NCI-H128 (cell line): ENCODE data around the gene DCP1B.

Experiments used
- DNase-seq: peaks from one replicate; lab custom pipeline; 2025; ENCODE audit not compliant: unreplicated experiment; lab: John Stamatoyannopoulos, UW

Gene DCP1B

DNA sequence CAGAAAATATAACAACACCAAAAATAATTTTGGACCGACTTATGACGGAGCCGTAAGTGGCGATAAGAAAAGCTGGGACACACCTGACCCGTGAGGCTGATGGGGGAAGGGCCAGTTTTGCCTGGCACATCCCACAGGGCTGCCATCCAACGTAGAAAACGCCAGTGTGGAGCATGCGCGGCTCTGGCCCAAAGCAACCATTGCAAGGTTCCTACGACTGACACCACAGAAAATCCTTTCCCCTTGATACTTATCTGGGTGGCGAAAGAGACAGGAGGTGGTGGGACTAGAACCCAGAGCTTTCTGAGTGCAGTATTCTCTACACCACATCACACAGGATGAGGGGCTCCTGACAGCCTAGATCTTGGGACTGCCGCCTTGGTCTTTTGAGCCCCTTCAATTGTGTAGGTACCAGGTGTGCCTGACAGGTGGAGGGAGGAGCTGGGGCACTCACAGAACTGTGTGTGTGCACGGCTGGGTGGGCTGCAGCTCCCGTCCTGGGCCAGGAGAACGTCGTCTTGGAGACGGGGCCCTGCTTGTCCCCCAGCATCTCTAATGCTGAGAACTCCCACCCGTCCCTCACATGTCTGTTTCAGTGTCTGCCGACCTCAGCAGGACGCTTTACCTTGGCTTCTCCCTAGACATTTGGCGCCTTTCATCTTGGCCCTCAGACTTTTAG is 68.4 kb downstream of the DCP1B start:
- no peak for DNase-seq

DNA sequence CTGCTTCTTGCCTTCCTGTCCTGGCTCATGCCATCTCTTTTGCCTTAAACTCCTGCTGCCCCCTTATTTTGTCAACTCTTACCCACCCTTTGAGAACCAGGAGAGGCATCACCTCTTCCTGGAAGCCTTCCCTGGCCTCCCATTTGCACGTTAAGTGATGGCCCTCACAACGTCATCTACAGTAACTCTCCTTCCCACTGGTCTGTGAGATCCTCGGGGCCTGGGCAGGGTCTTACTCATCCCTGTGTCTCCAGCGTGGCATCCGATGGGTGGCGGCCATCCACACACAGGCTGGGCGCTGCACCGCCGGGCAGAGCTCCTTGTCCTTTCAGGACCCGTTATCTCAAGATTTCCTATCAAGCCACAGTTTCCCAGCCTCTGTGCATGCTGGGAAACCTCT is 69.0 kb downstream of the DCP1B start:
- DNase-seq: no peak

DNA sequence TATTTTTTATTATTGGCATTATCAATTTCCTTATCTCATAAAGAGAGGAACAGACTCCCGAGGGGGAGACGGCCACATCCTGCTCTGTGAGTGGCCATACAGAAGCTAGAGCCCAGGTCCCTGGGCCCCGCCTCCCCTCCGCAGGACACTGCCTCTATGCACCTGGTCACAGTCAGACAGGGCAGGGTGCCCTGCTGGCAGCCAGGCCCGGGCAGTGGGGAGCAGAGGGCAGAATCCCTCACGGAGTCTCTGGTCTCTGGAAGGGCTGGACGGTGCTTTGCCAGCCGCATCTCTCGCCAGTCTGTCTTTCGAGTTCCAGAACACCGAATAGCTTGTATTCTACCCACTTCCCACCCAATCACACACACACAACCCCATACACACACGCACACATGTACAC is 69.4 kb downstream of the DCP1B start:
- DNase-seq: no peak

DNA sequence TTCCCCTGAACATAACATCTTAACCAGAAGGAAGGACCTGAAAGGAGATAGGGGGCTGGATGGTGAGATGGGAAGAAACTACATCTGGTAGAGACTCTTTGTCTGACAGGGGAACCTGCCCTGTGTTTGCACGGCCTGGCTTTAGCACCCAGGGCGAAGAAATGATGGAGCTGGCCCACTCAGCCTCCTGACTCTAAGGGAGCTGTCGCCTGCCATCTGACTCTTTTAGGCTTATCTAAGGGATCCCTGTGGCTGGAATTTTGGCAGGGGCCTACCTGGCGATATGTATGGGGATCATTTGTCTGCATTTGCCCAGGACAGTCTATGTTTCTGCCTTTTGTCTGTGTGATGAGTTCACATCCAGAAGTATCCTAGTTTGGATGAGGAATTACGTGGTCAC is 70.2 kb downstream of the DCP1B start:
- no peak for DNase-seq

DNA sequence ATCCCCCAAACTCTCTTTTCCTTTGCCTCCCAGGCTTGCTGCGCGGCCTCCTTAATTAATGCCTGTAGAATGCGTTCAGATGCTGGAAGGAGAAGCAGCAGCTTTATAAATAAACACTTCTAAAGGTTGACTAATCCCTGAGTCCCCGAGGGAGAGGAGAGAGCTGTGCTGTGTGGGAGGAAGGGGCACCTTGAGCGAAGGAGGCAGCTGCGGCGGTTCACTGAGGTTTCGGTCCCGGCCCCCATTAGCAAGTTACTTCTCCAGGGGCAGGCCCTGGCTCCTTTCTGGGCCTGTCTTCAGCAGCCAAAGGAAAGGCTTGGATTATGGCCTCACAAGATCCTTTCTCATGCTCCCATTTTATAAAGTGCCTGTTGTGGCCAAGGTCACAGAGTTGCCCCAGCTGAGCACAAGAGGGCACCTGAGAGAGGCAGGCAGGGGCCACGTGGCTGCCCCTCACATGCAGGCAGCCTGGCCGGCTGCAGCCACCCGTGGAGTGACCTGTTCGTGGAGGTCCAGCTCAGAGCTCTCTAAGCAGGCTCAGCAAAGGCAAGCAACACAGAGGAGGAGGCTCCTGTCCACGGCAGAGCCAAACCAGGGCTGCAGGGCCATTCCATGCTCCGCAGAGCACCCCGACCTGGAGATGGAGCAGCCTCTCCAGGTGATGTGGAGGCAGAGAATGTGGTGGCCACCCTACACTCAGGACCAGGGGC is 70.8 kb downstream of the DCP1B start:
- no peak for DNase-seq

DNA sequence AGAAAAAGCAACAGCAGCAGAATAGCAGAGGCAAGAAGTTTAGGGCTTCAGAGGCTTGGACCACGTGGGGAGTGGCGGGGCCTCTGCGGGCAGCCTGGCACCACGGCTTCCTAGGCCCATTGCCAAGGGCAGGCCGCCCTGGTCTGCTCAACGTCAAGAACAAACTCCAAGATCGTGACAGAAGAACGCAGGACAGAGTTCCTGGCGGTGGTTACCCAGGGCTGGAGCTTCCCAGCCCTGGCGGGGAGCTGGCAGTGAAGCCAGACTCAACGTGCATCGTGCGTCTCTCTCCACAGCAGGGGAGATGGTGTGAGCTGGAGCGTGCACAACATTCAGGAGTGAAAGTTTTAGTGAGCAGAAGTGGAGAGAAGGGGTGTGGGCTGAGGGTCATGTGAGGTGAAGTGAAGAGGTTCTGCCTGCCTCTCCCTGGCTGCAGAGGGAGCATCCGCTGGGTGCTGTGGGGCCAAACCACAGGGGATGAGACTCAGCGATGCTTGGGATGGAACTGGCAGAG is 71.9 kb downstream of the DCP1B start:
- DNase-seq: no peak

DNA sequence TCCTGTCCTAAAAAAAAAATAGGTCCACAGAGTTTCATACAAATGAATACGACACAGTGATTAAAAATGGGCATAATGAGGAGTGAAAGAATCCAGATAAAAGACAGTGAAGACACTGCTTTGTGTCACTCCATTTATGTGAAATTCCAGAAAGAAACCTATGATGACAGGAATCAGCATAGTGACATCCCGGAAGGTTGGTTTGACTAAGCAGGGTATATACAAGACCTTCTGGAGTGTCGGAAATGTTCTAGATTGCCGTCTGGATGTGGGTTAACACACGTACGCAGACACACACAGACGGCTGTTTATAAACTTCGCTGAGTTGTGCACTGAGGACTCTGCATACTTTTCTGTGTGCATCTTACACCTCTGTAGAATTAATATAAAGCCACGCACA is 72.6 kb downstream of the DCP1B start:
- no peak for DNase-seq

DNA sequence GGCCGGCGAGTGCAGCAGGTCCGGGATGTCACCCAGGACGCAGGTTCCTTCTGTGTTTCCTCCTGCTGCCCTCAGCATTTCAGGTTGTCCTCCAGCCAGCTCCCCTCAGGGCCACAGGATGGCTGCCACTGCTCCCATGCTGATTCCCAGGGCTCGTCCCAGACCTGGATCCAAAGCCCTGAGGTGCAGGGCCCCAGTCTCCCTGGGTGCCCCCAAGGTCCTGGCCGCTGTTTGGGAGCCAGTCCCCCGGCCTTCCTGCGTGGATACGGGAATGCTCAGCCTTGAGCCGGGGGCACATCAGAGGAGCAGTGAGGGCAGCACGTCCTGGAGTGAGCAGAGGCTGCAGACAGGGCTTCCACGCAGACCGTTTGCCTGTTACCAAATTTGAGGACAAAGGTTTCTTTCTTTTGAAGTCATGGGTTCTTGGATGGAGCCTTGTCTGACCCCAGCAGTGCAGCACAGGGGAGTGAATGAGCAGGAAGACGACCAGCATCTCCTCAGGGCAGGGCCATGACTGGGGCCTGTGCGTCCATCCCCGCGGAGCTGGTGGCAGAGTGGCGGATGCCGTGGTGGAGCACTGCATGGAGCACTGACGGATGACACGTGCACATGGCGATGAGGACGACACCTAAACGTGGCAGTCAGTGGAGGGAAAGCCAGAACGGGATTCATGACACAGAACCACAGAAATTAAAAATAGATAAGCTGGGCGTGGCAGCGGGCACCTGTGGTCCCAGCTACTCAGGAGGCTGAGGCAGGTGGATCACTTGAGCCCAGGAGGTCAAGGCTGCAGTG is 73.3 kb downstream of the DCP1B start:
- DNase-seq: no peak

DNA sequence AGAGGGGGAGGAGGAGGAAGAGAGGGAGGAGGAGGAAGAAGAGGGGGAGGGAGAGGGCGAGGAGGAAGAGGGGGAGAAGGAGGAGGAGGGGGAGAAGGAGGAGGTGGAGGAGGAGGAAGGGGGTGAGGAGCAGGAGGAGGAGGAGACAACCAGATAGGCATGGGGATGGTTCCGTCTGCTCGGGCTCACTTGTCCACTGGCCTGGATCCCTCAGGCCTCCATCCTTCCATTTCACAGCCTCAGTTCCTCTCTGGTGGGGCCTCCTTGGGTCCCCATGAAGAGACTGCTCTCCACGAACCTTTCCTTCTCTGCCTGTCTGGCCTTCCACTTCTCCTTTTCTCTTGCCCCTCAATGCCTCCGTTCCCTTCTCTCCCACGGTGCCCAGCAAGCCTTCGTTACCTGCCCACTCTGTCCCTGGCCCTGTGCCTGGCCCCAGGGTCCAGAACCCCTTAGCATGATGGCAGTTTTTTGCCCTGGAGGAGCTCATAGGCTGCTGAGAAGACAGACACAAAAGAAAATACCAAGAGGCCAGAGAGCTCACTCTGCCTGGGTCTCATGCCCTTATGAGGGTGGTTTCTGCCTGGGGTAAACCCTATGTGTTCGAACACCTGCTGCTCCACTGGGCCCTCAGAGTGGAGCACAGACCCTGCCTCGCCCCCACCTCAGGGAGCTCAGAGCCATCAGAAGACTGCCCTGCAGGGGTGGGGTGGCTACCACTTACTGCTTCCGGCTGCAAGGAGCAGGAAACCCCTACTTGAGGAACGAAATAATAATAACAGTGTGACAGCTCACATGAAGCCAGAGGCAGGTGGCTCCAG is 74.1 kb downstream of the DCP1B start:
- DNase-seq: no peak

DNA sequence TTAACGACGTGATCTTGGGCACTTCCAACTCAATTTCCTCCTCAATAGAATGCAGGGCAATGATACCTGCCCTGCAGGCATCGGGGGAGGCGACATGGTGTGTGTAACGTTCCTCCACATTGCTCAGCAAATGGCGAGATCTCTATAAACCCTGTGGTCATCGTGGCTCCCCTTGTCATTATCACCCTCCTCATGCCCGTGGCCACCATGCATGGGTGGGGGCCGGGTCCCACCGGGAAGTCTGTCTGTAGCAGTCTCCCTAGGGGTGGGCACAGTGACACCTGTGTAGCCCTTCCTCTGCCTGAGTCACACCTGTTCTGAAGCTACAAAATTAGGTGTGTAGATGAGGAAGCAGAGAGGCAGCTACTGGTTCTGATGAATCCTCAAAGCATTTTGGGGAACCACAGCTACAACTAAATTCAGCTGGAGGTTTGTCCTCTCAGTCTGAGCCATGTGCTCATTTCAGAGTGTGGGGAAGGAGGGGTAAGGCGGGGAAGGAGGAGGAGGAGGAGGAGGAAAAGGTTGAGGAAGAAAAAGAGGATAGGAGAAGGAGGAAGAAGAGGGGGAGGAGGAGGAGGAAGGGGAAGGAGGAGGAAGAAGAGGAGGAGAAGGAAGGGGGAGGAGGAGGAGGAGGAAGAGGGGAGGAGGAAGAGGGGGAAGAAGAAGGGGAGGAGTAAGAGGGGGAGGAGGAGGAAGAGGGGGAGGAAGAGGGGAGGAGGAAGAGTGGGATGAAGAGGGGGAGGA is 74.8 kb downstream of the DCP1B start:
- no peak for DNase-seq

DNA sequence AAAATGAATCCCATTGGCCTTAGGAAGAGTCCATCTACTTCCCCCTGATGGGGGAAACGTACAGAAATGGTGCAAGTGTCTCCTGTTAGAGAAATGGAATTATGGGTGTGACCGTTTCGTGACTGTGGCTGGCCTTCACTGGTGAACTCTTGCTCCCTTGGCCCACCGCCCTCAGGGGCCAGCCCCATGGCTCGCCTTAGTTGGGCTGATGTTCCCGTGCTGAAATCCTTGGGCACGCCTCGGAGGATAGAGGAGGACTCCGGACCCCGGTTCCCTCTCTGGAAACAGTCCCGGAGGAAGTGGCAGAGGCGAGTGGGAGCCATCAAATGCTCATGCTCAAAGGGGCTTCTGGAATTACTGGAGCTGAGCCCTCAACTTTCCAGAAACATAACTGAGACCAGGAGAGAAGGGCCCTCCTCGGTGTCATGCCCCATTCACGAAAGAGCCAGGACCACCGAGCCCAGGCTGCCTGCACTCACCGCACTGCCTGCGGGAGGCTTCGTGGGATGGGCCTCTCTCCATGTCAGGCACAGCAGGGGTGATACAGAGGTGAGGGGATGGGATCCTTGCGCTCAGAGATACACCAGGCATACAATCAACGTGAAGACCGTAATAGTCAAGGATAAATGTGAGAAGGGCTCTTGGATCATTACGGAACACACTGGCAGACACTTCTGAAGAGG is 75.7 kb downstream of the DCP1B start:
- no peak for DNase-seq

DNA sequence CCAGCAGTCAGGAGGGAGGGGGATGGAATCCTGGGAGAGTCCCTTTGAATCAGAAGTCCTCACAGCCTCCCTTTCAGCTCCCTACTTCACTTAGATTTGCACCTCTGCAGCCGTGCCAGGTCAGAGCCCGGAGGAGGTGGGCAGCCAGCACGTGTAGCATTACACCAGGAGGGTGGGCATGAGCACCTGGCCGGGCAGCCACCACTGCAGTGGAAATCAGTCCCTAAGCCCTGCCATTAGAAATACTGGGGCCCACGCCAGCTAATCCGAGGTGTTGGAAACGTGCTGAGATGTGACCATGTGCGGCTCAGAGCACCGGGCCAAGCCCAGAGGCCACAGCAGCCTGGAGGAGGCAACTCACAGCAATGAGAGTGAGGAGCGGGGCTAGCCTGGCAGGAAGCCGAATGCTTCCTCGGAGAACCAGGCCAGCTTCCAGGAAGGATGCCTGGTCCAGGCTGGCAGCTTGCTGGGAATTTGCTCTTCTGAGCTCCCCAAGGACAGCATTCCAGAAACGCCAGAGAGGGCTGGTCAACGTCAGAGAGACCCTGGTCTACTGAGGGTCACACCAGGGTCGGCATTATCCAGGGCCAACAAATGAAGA is 76.4 kb downstream of the DCP1B start:
- DNase-seq: no peak

DNA sequence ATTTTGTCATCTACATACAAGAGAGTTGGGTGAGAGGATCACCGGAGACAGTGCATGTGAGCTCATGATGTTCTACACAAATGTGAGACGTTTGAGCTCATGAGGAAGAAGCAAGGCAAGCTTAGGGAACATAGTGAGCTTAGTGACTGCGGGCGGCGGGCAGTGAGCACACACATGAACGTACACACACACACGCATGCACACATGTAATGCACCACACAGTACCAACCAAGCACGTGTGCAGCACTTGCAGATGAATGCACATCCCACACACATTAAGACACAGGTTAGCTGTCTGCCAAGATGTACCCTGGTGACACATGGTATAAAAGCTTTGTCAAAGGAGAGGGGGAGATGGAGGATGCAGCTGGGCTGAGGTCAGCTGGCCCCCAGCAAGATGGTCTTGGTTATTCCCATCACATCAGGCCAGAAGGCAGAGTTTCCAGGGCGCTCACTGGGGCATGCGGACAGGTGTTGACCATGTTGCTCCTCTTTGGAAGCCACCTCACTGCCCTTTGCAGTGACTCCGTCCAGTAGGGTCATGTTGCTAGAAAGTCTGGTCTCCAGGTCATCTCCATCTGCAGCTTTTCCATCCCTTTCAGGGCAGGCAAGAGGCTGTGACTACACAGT is 77.1 kb downstream of the DCP1B start:
- no peak for DNase-seq

DNA sequence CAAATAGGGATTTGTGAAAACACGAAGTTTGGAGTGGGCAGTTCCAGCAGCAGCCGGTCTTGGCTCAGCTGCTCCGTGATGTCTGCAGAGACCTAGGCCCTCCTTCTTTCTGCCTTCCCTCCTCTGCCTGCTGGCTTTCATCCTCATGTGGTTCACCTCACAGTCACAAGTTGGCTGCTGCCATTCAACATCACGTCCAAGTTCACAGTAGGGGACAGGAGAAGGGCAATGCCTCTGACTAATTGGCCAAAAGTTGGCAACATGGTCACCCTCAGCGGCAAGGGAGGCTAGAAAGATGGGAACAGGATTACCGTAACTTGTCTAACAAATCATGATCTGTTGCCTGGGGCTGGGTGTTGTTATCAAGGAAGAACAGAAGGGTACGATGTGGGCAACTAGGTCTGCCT is 78.0 kb downstream of the DCP1B start:
- DNase-seq: no peak

DNA sequence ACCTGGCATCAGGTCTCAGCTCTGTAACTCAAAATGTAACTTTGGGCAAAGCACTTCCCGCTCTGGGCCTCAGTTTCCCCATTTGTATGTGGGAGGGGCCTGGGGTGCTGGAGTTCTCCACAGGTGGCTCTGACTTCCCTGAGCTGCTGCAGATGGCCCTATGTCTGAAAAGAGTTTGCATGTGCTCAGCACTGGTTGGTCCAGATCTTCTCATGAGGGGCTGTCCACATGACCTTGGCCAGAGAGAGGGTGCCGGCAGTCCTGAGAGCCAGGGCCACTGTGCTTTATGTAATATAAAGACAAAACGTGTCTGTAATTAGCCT is 78.6 kb downstream of the DCP1B start:
- no peak for DNase-seq

DNA sequence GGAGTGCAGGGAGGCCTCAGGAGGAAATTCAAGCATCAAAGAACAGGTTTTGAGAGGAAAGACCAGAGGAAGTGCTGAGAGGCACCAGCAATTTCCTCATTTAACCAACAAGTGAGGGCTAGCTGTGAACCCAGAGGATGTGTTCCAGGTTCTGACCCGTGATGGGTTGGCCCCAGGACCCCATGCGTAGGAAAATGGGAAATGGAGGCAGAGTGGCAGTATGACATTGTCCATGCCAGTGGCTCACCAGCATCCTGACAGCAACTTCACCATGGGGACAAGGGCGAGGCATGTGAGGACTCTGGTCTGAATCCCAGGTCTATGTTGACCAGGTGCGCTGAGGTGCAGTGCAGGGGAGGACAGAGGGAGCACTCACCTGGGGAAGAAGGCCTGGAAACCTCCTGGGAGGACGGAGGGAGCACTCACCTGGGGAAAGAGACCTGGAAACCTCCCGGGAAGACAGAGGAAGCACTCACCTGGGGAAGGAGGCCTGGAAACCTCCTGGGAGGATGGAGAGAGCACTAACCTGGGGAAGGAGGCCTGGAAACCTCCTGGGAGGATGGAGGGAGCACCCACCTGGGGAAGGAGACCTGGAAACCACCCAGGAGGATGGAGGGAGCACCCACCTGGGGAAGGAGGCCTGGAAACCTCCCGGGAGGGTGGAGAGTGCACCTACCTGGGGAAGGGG is 79.1 kb downstream of the DCP1B start:
- DNase-seq: no peak

DNA sequence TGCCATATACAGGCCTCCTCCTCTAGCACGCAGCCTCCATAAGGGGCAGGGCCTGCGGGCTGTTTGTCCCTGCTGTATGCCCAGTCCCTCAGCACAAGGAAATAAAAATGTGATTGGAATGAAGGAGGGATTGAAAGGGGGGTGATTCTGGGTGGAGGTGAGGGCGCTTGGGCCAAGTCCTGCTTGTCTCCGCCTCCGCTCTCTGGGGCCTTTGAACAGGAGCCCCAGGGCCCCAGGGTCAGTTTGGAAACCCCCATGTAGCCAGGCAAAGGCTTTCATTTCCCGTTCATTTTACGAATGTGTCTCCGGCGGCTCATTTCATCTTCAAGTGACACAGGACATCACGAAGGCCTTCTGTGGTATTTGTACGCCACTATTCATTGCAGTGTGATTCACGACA is 81.3 kb downstream of the DCP1B start:
- DNase-seq: no peak

DNA sequence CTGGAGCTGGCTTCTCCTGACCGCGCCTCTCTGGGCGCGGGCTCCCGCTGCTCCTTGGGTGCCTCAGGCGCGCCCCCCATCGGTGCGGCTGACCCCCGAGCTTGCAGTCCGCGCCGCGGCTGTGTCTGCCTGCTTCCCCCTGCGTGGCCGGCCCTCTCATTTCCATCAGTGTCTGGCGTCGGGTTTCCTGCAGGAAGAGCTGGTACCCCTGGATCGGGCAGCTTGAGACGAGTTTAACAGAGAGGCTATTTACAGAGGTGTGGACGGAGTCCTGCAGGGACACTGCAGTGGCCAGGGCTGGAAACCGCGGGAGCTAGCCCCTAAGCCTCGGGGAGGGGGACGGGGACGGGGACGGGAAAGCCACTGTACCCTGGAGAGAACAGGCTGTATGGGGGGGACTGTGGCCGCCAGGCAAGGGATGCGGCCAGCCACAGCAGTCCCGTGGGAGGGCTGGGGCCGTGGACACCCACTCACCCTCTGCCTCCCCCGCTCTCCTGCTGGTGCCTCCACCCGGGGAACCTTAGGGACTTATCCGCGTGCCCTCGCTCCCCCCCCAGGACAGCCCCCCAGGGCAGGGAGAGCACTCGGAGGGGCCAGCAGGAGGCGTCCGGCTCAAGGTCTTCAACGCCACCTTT is 82.1 kb downstream of the DCP1B start:
- no peak for DNase-seq
